ENCODE results near the gene GPR6. TPM values are rescaled to one million over a fixed set of nuclear protein-coding genes. Genes with fewer than 3 reads are reported as not detected.

Gene GPR6
- total RNA-seq, 1 experiment from 2014 or later, result 0.20 TPM

GRCh38 chr6:109979033-109979921 lies 1.2 kb downstream of the GPR6 start:
- H4K5ac ChIP-seq (ENCODE audit: insufficient read length, low read depth, low read length), result no peak overlapping the region
- H4K20me1 ChIP-seq (ENCODE audit: control insufficient read depth, insufficient read depth, insufficient read length), result no peaks in the 10 kb centered on the region
- no peak for TF ChIP-seq CTCF (conservative IDR thresholded peaks at IDR 0.05)
- no peak overlapping the region for H3K27ac ChIP-seq (ENCODE audit: insufficient read length, low read depth, low read length)
- no peak overlapping the region for H2BK5ac ChIP-seq (ENCODE audit: insufficient read length, low read length)
- H2BK120ac ChIP-seq (ENCODE audit: low read depth, low read length, poor library complexity, severe bottlenecking), result no peak overlapping the region
- no peaks in the 10 kb centered on the region for H3K9me3 ChIP-seq (ENCODE audit: control insufficient read depth, low read depth, low read length)
- Mint-ChIP-seq H3K4me1 (peaks cover 4 to 9% of the 10 kb centered on the region in 2 experiments), H3K9me3 (no peaks in the 10 kb centered on the region; a peak in 1 of 5 replicates), H3K36me3 (ENCODE audit: insufficient read depth in 1 of 3, low read depth in 3 of 3) (no peaks in the 10 kb centered on the region), H3K27ac (no peak overlapping the region), H3K27me3 (ENCODE audit: low read depth) (peaks cover 74% of the 10 kb centered on the region), H3K4me3 (peak overlapping the region; percentile 78 to 90)
- H4K8ac ChIP-seq (replicated peaks; ENCODE audit: insufficient read length, low read depth, low read length), result no peak overlapping the region
- H2AK5ac ChIP-seq (ENCODE audit: insufficient read length, low read length), result no peak overlapping the region
- peak; percentile 53 for DNase-seq
- H2BK15ac ChIP-seq (ENCODE audit: low read depth, low read length), result no peak overlapping the region
- no peak overlapping the region for H2AFZ ChIP-seq (ENCODE audit: low read length)
- no peaks in the 10 kb centered on the region for H3K79me1 ChIP-seq (ENCODE audit: insufficient read depth, low read depth, low read length, poor library complexity, severe bottlenecking)
- H3K56ac ChIP-seq (ENCODE audit: insufficient read length, low read depth, low read length), result no peak overlapping the region
- no peak overlapping the region for H3K23ac ChIP-seq (ENCODE audit: insufficient read length, low read depth, low read length)
- no peak overlapping the region for H2BK20ac ChIP-seq (ENCODE audit: low read depth, low read length, poor library complexity, severe bottlenecking)
- H2BK12ac ChIP-seq (ENCODE audit: insufficient read length, low read depth, low read length), result no peak overlapping the region
- no peaks in the 10 kb centered on the region for H3K79me2 ChIP-seq (ENCODE audit: insufficient read depth, low read length)
- H3T11ph ChIP-seq (ENCODE audit: low read length), result no peak overlapping the region
- no peaks in the 10 kb centered on the region for H3K4me1 ChIP-seq (ENCODE audit: insufficient read depth, low read length)
- WGBS (ENCODE audit: extremely low coverage, insufficient read length, low lambda C conversion rate), result no CpG with 5 or more reads among the region's 81 CpGs
- no peak overlapping the region for H3K18ac ChIP-seq (ENCODE audit: insufficient read length, low read depth, low read length)
- no peak overlapping the region for H3K9ac ChIP-seq (ENCODE audit: extremely low read depth, insufficient read length, low read length)
- no peak overlapping the region for H4K91ac ChIP-seq (ENCODE audit: insufficient read length, low read depth, low read length)
- H3K14ac ChIP-seq (ENCODE audit: insufficient read depth, low read length), result no peak overlapping the region
- H3K4ac ChIP-seq (ENCODE audit: low read depth, low read length), result no peak overlapping the region
- peaks cover 16% of the 10 kb centered on the region for H3K23me2 ChIP-seq (ENCODE audit: insufficient read length, low read depth, low read length, poor library complexity, severe bottlenecking)
- H3K4me2 ChIP-seq (ENCODE audit: insufficient read depth, insufficient read length, low read length), result peak overlapping the region; percentile 84
- peaks cover 2% of the 10 kb centered on the region; the same call in 1 of the 2 replicates for H3K27me3 ChIP-seq (ENCODE audit: insufficient read depth, low read length)

Data from H9 (cell line).